OCI-LY1 (cell line): Measurements from ENCODE around the gene OLFM1.

Experiments used
- H2AFZ ChIP-seq: fragments of 200-600 bp; sonication (generic), shearing (Covaris generic); 2 replicates; pipeline ENCODE4 v1.6.0; 2014; ENCODE audit warnings: antibody characterized with exemption, mild to moderate bottlenecking, low read length
- H3F3A ChIP-seq: fragments of 200-600 bp; sonication (generic), shearing (Covaris generic); 2 replicates; pipeline ENCODE4 v1.6.0; 2014; ENCODE audit warnings: mild to moderate bottlenecking, antibody characterized with exemption, low read length, moderate library complexity; ENCODE audit not compliant: insufficient read depth
- H3K27ac ChIP-seq: fragments of 200-600 bp; sonication (generic); 2 replicates; pipeline ENCODE4 v1.5.1; 2014; ENCODE audit warnings: low read length, mixed run types, mild to moderate bottlenecking, low read depth; ENCODE audit not compliant: poor library complexity, severe bottlenecking
- H3K27me3 ChIP-seq: fragments of 200-600 bp; sonication (generic); 2 replicates; pipeline ENCODE4 v1.6.0; 2014; ENCODE audit warnings: antibody characterized with exemption, mild to moderate bottlenecking, low read length, moderate library complexity; ENCODE audit not compliant: insufficient read depth
- H3K36me3 ChIP-seq: fragments of 200-600 bp; sonication (generic); 2 replicates; pipeline ENCODE4 v1.6.1; 2014; ENCODE audit warnings: mild to moderate bottlenecking, antibody characterized with exemption, low read length, moderate library complexity, mixed read lengths; ENCODE audit not compliant: insufficient read depth
- H3K4me1 ChIP-seq: fragments of 200-600 bp; sonication (generic); 2 replicates; pipeline ENCODE4 v1.5.1; 2014; ENCODE audit warnings: mild to moderate bottlenecking, low read length, moderate library complexity; ENCODE audit not compliant: insufficient read depth, severe bottlenecking
- H3K4me2 ChIP-seq: fragments of 200-600 bp; sonication (generic), shearing (Covaris generic); 2 replicates; pipeline ENCODE4 v1.6.1; 2014; ENCODE audit warnings: low read length
- H3K4me3 ChIP-seq: fragments of 200-600 bp; sonication (generic); 2 replicates; pipeline ENCODE4 v1.5.1; 2014; ENCODE audit warnings: low read length, low read depth, mild to moderate bottlenecking, mixed read lengths; ENCODE audit not compliant: poor library complexity, severe bottlenecking
- H3K79me2 ChIP-seq: fragments of 200-600 bp; shearing (Covaris generic); 2 replicates; pipeline ENCODE4 v1.6.1; 2016; ENCODE audit warnings: mixed run types, low read length, mixed read lengths; ENCODE audit not compliant: insufficient read depth
- H3K9ac ChIP-seq: fragments of 200-600 bp; sonication (generic), shearing (Covaris generic); 2 replicates; pipeline ENCODE4 v1.6.1; 2014; ENCODE audit warnings: mild to moderate bottlenecking, low read length, mixed read lengths
- H3K9me2 ChIP-seq: fragments of 200-600 bp; sonication (generic), shearing (Covaris generic); 2 replicates; pipeline ENCODE4 v1.6.1; 2014; ENCODE audit warnings: low read depth, mild to moderate bottlenecking, low read length, mixed read lengths
- H3K9me3 ChIP-seq: fragments of 200-600 bp; shearing (Covaris generic); 2 replicates; pipeline ENCODE4 v1.6.1; 2014; ENCODE audit warnings: low read length, mixed read lengths
- H4K20me1 ChIP-seq: fragments of 200-600 bp; sonication (generic), shearing (Covaris generic); 2 replicates; pipeline ENCODE4 v1.6.0; 2016; ENCODE audit warnings: mild to moderate bottlenecking, low read length; ENCODE audit not compliant: insufficient read depth
- EZH2 ChIP-seq: fragments of 200-600 bp; sonication (generic), shearing (Covaris generic); IDR thresholded peaks from 2 replicates; pipeline ENCODE4 v1.8.0; 2017; ENCODE audit warnings: borderline replicate concordance, mixed run types, mild to moderate bottlenecking, antibody characterized with exemption, low read length, moderate library complexity, mixed read lengths
- TF ChIP-seq, protein P1 (sequence below): fragments of 200-600 bp; sonication (generic), shearing (Covaris generic); IDR thresholded peaks from 2 replicates; pipeline ENCODE4 v1.5.1; 2017; ENCODE audit warnings: mild to moderate bottlenecking, antibody characterized with exemption, low read length, moderate library complexity, mixed read lengths

OLFM1 gene

DNA sequence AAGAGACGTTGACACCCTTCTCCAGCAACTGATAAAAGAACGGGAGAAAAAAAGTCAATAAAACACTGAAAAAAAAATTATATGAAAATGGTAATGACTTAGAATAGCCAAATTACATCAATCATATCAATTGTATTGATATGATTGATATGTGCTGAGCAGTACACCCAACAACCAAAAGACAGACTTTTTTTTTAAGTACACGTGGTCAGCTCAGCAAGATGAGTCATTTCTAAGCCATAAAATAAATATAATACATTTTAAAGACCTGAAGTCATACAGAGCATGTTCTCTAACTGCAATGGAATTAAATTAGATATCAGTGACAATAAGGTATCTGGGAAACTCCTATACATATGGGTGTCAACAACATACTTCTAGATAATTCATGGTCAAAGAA lies 30.9 kb upstream of the OLFM1 start:
- Histone ChIP-seq H3K27me3 (peaks cover 2% of the 10 kb centered on the region; the same call in 1 of the 2 replicates), H2AFZ (no peak overlapping the region), H3K9ac (no peak overlapping the region), H3K9me3 (no peaks in the 10 kb centered on the region), H4K20me1 (no peaks in the 10 kb centered on the region), H3K4me1 (no peaks in the 10 kb centered on the region), H3K36me3 (no peaks in the 10 kb centered on the region), H3K79me2 (no peaks in the 10 kb centered on the region), H3K27ac (no peak overlapping the region), H3K9me2 (no peaks in the 10 kb centered on the region; the same call in 1 of the 2 replicates), H3K4me2 (no peak overlapping the region), H3F3A (no peaks in the 10 kb centered on the region), H3K4me3 (no peak overlapping the region)
- no peak for TF ChIP-seq EZH2
- TF ChIP-seq, protein P1, sequence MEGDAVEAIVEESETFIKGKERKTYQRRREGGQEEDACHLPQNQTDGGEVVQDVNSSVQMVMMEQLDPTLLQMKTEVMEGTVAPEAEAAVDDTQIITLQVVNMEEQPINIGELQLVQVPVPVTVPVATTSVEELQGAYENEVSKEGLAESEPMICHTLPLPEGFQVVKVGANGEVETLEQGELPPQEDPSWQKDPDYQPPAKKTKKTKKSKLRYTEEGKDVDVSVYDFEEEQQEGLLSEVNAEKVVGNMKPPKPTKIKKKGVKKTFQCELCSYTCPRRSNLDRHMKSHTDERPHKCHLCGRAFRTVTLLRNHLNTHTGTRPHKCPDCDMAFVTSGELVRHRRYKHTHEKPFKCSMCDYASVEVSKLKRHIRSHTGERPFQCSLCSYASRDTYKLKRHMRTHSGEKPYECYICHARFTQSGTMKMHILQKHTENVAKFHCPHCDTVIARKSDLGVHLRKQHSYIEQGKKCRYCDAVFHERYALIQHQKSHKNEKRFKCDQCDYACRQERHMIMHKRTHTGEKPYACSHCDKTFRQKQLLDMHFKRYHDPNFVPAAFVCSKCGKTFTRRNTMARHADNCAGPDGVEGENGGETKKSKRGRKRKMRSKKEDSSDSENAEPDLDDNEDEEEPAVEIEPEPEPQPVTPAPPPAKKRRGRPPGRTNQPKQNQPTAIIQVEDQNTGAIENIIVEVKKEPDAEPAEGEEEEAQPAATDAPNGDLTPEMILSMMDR = no peak

DNA sequence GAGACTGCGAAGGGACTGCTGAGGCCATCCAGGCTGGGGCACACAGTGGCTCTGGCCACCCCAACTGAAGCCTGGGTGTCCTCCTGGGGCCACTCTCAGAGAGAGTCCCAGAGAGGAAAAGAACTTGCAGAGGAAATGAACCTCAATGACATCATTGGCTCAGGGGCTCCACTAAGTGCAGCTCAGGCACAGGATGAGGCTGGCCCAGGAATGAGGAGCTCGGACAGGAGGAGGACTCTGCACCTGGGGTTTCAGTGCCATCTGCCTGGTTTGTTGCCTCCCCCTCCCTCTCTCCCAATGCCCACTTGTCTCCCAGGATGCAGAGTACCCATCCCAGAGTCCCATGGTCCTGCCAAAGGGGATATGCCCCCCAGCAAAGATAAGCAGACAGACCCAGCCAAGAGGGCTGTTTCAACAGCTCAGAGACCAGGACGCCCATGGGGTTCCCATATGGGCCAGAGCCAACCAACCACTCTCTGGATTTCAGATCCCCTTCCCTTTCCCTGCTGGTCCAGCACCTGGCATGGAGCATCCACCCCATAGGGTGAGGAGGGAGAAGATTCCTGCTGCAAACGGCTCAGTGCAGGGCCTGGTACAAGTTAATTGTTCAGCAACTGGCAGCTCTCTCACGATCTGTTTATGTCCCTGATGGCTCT lies 26.9 kb upstream of the OLFM1 start:
- Histone ChIP-seq H3K4me1 (no peaks in the 10 kb centered on the region), H3K36me3 (no peaks in the 10 kb centered on the region), H3F3A (no peaks in the 10 kb centered on the region), H2AFZ (no peak overlapping the region), H3K9me2 (no peaks in the 10 kb centered on the region; the same call in 1 of the 2 replicates), H4K20me1 (no peaks in the 10 kb centered on the region), H3K27me3 (peaks cover 2% of the 10 kb centered on the region; the same call in 1 of the 2 replicates), H3K9ac (no peak overlapping the region), H3K79me2 (no peaks in the 10 kb centered on the region), H3K9me3 (no peaks in the 10 kb centered on the region), H3K27ac (no peak overlapping the region), H3K4me3 (no peak overlapping the region), H3K4me2 (no peak overlapping the region)
- TF ChIP-seq, protein P1 = no peak
- no peak for TF ChIP-seq EZH2

DNA sequence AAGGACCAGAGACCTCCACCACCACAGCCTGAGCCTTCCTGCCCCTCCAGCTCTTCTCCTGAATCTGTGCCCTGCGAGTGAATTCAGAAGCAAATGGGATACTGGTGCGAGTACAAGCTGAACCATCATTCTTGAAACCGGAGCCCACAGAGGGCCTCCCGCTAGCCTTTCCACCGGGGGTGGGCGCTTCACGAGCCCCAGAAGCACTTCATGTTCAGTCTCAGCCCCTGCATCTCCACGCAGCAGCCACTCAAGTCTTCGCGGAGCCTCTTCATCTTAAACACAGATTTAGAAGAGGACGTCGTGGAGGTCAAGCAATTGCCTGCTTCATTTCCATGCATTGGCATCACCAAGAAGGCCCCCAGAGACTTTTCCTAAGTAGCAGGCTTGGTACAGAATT lies 26.0 kb upstream of the OLFM1 start:
- peaks cover 2% of the 10 kb centered on the region; the same call in 1 of the 2 replicates for H3K27me3 ChIP-seq
- H3F3A ChIP-seq = no peaks in the 10 kb centered on the region
- no peak overlapping the region for H3K9ac ChIP-seq
- no peak overlapping the region for H3K4me2 ChIP-seq
- no peaks in the 10 kb centered on the region; the same call in 1 of the 2 replicates for H3K9me2 ChIP-seq
- no peak overlapping the region for H2AFZ ChIP-seq
- no peaks in the 10 kb centered on the region for H4K20me1 ChIP-seq
- H3K4me3 ChIP-seq = no peak overlapping the region
- no peaks in the 10 kb centered on the region for H3K9me3 ChIP-seq
- no peaks in the 10 kb centered on the region for H3K36me3 ChIP-seq
- TF ChIP-seq, protein P1 = no peak
- no peak for TF ChIP-seq EZH2
- no peaks in the 10 kb centered on the region for H3K79me2 ChIP-seq
- H3K27ac ChIP-seq = no peak overlapping the region
- no peaks in the 10 kb centered on the region for H3K4me1 ChIP-seq
